Endothelial cell of umbilical vein (primary cell): ENCODE measurements around the gene MOCOS.

Experiments used
- EZH2 ChIP-seq: IDR thresholded peaks from 2 replicates; pipeline ENCODE4 v1.6.1; 2012; ENCODE audit warnings: borderline replicate concordance, low read depth, mild to moderate bottlenecking, moderate library complexity, low read length, inconsistent platforms; ENCODE audit not compliant: severe bottlenecking
- FOS ChIP-seq: IDR thresholded peaks from 2 replicates; pipeline ENCODE4 v1.6.1; 2011; ENCODE audit warnings: mild to moderate bottlenecking, low read length, moderate library complexity, borderline replicate concordance; ENCODE audit not compliant: insufficient read depth
- GATA2 ChIP-seq: IDR thresholded peaks from 2 replicates; pipeline ENCODE4 v1.7.0; 2011; ENCODE audit warnings: low read depth, mild to moderate bottlenecking, moderate library complexity, mixed read lengths, low read length; ENCODE audit not compliant: insufficient read length, insufficient read depth
- JUN ChIP-seq: IDR thresholded peaks from 2 replicates; pipeline ENCODE4 v1.6.1; 2011; ENCODE audit warnings: borderline replicate concordance, low read depth; ENCODE audit not compliant: insufficient read length, insufficient read depth
- MYC ChIP-seq: IDR thresholded peaks from one replicate; pipeline ENCODE4 v1.6.1; 2011; ENCODE audit warnings: mild to moderate bottlenecking, low read depth, low read length
- POLR2A ChIP-seq: IDR thresholded peaks from 2 replicates; pipeline ENCODE4 v1.6.1; 2012; ENCODE audit warnings: low read depth, mild to moderate bottlenecking, control low read depth, low read length
- POLR2AphosphoS5 ChIP-seq: IDR thresholded peaks from 2 replicates; pipeline ENCODE4 v1.6.1; 2012; ENCODE audit warnings: low read depth, mild to moderate bottlenecking, control low read depth, low read length, moderate library complexity; ENCODE audit not compliant: insufficient read depth
- TF ChIP-seq, protein P1 (sequence below), 2 donors: IDR thresholded peaks; 1 replicate in 1 of 2; 2 replicates in 1 of 2; pipeline ENCODE4 v1.5.1; 2011; ENCODE audit warnings: low read length in 2 of 2, mild to moderate bottlenecking in 2 of 2, moderate library complexity in 2 of 2, control low read depth in 1 of 2, inconsistent platforms in 1 of 2, low read depth in 1 of 2; ENCODE audit not compliant: insufficient read depth in 1 of 2; ENCODE audit errors: extremely low read depth in 1 of 2
- TF ChIP-seq, protein P2 (sequence below): IDR thresholded peaks from 2 replicates; pipeline ENCODE4 v1.6.1; 2011; ENCODE audit not compliant: insufficient read depth, insufficient read length

DNA sequence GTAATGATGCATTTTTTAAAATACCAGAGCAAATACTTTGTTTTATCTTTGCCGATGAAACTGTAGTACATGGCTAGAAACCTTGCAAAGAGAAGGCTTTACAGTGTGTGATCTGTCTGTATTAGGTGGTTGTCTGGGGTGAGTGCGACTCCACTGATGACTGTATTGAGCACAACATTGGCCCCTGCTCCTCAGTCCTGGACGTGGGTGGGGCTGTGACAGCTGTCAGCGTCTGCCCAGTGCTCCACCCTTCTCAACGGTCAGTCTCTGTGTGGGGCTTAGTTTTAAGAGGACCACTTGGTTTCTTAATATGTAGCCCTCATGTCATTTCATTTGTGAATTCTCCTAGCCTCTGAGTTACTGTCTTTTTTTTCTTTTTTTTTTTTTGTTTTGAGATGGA, 17.4 kb upstream of the MOCOS start:
- TF ChIP-seq, protein P1, sequence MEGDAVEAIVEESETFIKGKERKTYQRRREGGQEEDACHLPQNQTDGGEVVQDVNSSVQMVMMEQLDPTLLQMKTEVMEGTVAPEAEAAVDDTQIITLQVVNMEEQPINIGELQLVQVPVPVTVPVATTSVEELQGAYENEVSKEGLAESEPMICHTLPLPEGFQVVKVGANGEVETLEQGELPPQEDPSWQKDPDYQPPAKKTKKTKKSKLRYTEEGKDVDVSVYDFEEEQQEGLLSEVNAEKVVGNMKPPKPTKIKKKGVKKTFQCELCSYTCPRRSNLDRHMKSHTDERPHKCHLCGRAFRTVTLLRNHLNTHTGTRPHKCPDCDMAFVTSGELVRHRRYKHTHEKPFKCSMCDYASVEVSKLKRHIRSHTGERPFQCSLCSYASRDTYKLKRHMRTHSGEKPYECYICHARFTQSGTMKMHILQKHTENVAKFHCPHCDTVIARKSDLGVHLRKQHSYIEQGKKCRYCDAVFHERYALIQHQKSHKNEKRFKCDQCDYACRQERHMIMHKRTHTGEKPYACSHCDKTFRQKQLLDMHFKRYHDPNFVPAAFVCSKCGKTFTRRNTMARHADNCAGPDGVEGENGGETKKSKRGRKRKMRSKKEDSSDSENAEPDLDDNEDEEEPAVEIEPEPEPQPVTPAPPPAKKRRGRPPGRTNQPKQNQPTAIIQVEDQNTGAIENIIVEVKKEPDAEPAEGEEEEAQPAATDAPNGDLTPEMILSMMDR (IDR thresholded peaks at IDR 0.05; ENCODE audit: extremely low read depth in 1 of 2, insufficient read depth in 1 of 2, low read depth in 1 of 2, low read length in 2 of 2), result no peak
- TF ChIP-seq POLR2A, result no peak
- no peak for TF ChIP-seq GATA2
- TF ChIP-seq FOS, result no peak
- TF ChIP-seq, protein P2, sequence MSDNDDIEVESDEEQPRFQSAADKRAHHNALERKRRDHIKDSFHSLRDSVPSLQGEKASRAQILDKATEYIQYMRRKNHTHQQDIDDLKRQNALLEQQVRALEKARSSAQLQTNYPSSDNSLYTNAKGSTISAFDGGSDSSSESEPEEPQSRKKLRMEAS, result no peak
- TF ChIP-seq MYC, result no peak
- TF ChIP-seq EZH2, result no peak
- TF ChIP-seq POLR2AphosphoS5, result no peak
- no peak for TF ChIP-seq JUN
